ENCODE data around the gene OGFRL1.

GRCh38 chr6:71279740-71280139 is 8.9 kb upstream of the OGFRL1 start:
- no peak for TF ChIP-seq CBFB (CRISPR knock-in tag; IDR thresholded peaks at IDR 0.05)
- TF ChIP-seq CTCF (CRISPR knock-in tag; IDR thresholded peaks at IDR 0.05) = no peak
- no peak for TF ChIP-seq GABPA (IDR thresholded peaks at IDR 0.05; ENCODE audit: low read depth, low read length)
- no peak for TF ChIP-seq GABPA (CRISPR knock-in tag; IDR thresholded peaks at IDR 0.05; ENCODE audit: low read depth)

All from HepG2 (cell line).